GM19372 (cell line): ENCODE measurements around the gene KRTAP29-1.

Source experiments
- ATAC-seq: cut with Tn5 transposase; IDR thresholded peaks from one replicate; pipeline ENCODE4 v1.9.1; 2021; ENCODE audit warnings: mild to moderate bottlenecking, low read depth, moderate library complexity; ENCODE audit not compliant: unreplicated experiment

The KRTAP29-1 gene

GRCh38 chr17:41329279-41329948 lies 26.8 kb upstream of the KRTAP29-1 start:
- ATAC-seq, result no peak

DNA sequence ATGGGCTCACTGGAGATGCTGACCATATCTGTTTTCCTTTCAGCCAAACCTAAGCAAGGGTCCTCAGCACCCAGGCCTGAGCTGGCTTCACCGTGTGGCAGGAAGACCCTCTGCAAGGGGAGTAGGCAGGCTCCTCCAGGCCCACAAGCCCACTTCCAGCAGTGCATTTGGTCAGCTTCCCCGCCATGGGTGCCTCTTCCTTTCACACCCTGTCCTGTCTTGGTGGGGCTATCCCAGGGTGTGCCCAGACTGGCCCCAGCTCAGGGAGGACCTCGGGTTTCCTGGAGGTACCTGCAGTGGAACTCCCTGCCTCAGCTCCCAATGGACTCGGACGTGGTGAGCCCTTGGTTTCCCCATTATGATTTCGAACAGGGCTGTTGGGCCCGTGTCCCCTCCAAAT lies 25.6 kb upstream of the KRTAP29-1 start:
- ATAC-seq, result no peak

GRCh38 chr17:41327411-41328120 lies 24.9 kb upstream of the KRTAP29-1 start:
- ATAC-seq, result no peak

GRCh38 chr17:41326173-41327145 lies 23.8 kb upstream of the KRTAP29-1 start:
- no peak for ATAC-seq

GRCh38 chr17:41325611-41326010 lies 23.0 kb upstream of the KRTAP29-1 start:
- no peak for ATAC-seq

GRCh38 chr17:41325126-41325525 lies 22.5 kb upstream of the KRTAP29-1 start:
- no peak for ATAC-seq

- ATAC-seq, result no peak
Observed at GRCh38 chr17:41324180-41325075, 21.8 kb upstream of the KRTAP29-1 start.

GRCh38 chr17:41322903-41323895 lies 20.5 kb upstream of the KRTAP29-1 start:
- no peak for ATAC-seq

GRCh38 chr17:41322094-41322902 lies 19.6 kb upstream of the KRTAP29-1 start:
- ATAC-seq, result no peak

DNA sequence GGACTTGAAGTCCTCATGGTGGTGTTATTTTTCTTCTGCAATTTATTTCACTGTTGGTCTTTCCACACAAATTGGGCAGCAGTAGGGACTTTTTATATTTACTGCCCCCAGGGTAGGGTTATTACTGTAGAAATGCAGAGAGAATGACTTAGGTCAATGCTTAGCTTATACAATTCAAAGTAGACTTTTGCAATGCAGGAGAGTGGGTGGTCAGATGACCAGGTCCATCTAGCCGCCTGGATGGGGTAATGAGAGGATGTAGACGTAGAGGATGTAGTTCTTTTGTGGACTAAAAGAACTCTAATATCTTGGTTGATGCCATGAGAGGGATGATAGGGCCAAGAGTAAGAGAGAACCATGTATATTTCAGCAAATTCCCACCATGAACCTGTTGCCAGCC lies 15.6 kb upstream of the KRTAP29-1 start:
- ATAC-seq, result no peak

- no peak for ATAC-seq
Observed at GRCh38 chr17:41315814-41316445, 13.3 kb upstream of the KRTAP29-1 start.

DNA sequence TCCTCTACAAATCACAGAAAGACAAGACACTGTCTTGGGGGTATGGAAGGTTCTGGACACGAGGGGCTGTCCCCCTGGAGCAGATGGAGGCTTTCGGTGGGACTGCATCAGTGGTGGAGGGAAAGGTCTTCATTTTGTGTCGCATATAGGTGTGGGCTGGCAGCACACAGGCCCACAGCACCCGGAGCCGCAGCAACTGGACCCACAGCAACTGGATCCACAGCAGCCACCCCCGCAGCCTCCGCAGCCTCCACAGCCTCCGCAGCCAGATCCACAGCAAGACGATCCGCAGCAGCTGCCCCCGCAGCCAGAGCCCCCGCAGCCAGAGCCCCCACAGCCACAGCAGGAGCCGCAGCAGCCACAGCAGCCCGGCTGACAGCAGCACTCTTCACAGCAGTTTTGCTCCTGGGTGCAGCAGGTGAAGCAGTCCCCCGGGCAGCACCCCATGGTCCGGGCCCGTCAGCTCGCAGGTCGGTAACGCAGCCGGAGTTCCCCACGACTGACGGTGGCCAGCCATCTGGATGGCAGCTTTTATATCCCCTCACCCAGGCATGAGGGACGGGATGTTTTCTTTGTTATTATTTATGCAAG lies 12.6 kb upstream of the KRTAP29-1 start, which contains the start of gene KRTAP17-1:
TSS of gene KRTAP17-1 (minus strand) at position 507 of the 591 bp plus-strand sequence. CDS start at position 447, 60 bp downstream.
- ATAC-seq, result no peak

- no peak for ATAC-seq
Observed at GRCh38 chr17:41311111-41311510, 8.5 kb upstream of the KRTAP29-1 start.

DNA sequence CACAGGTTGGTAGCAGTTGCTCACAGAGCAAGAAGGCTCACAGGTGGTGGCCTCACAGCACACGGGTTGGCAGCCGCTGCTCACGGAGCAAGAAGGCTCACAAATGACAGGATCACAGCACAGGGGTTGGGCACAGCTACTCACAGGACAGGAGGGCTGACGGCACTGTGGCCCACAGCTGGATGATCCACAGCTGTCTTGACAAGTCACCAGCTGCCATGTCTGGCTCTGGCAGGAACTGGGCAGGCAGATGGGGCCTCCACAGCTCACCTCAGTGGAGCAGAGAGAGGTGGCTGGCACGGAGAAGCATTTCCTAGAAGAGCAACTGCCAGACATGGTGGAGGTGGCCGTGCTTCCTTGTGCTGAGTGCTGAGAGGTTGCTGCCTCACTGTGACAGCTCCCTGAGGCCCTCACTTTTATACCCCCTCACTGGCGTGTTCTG lies 6.3 kb upstream of the KRTAP29-1 start, which contains the start of gene KRTAP16-1:
TSS of gene KRTAP16-1 (minus strand) at position 392 of the 442 bp plus-strand sequence. CDS start at position 336, 56 bp downstream.
- ATAC-seq, result no peak

GRCh38 chr17:41308251-41308917 lies 5.7 kb upstream of the KRTAP29-1 start:
- no peak for ATAC-seq

- no peak for ATAC-seq
Observed at GRCh38 chr17:41307647-41308046, 5.0 kb upstream of the KRTAP29-1 start.
